Pancreas (tissue), 10 donors: ENCODE results near the gene VANGL1. TPM values are rescaled to one million over a fixed set of nuclear protein-coding genes. Genes with fewer than 3 reads are reported as not detected.
A peak's percentile ranks its signal among the peaks of the same experiment; 100 is the strongest.

ENCODE experiments used
- ATAC-seq, 4 donors: fragments of 200-7000 bp; cut with Tn5 transposase; one replicate each; pipeline versions ENCODE4 v1.8.0 to v1.9.1; 2020; ENCODE audit warnings: mild to moderate bottlenecking in 4 of 4, moderate library complexity in 4 of 4
- DNase-seq, 6 donors: peaks; one replicate each; pipeline ENCODE4 v3.0.0-alpha.2; 2020
- FAIRE-seq: peaks from 2 replicates; lab custom pipeline; 2012; peaks lifted over from hg19 to GRCh38; lab: Jason Lieb, UNC
- H3K27ac ChIP-seq, 4 donors: fragments of 200-600 bp; sonication (generic); 1 replicate in 3 of 4; 2 replicates in 1 of 4; pipeline versions ENCODE4 v1.5.0 to v1.8.0; 2020
- H3K27me3 ChIP-seq, 4 donors: fragments of 200-600 bp; one replicate each; pipeline ENCODE4 v1.8.0; 2021
- H3K36me3 ChIP-seq, 3 donors: fragments of 200-600 bp; sonication (generic) in 1 of 3; one replicate each; pipeline versions ENCODE4 v1.5.0 to v1.8.0; 2020 to 2021
- H3K4me1 ChIP-seq, 3 donors: fragments of 200-600 bp; one replicate each; pipeline ENCODE4 v1.8.0; 2021
- H3K4me3 ChIP-seq, 4 donors: fragments of 200-600 bp; sonication (generic) in 2 of 4; one replicate each; pipeline versions ENCODE4 v1.5.0 to v1.8.0; 2020 to 2021
- H3K9me3 ChIP-seq, 4 donors: fragments of 200-600 bp; one replicate each; pipeline ENCODE4 v1.8.0; 2021
- CTCF ChIP-seq, 4 donors: fragments of 200-600 bp; sonication (generic) in 3 of 4; IDR thresholded peaks; one replicate each; pipeline versions ENCODE4 v1.5.0 to v1.8.0; 2021; ENCODE audit warnings: antibody characterized with exemption in 4 of 4
- WGBS, 2 donors: extraction: QIAGEN DNeasy Blood & Tissue Kit; methylation state at CpG; one replicate each; pipeline ENCODE4 v1.1.7; 2013; 5-methylcytosine and 5-hydroxymethylcytosine counted together
- intact Hi-C, 3 donors: fragments of 100-400 bp; cut with DNase I; formaldehyde crosslinking; loops; one replicate each; pipeline versions ENCODE4 v1.11.1 to v1.14.2; 2022
- polyA plus RNA-seq, 2 donors: library from polyadenylated mRNA; stranded (reverse); fragments of 200-250 nt; gene quantifications; one replicate each; pipeline ENCODE4 v1.2.3, GENCODE V29; 2013
- total RNA-seq, 6 donors: library from RNA; stranded (reverse); fragmentation: NEBNext Ultra II Directional in 4 of 6; extraction: Animal tissue kit (Norgen Biotek cat#: 25700) in 4 of 6; gene quantifications; one replicate each; pipeline versions ENCODE4 v1.2.1 to v1.2.4, GENCODE V29; 2021 to 2023
- donor health status: healthy with polysubstance abuse.
- donor health status: DM: no; HTN: no; CAD: no; lungs with moderate emphysema.
- donor health status: DM: no; HTN: no; CAD: no.
- donor health status: control.
- donor health status: control.
- donor health status: Bipolar disorder and iron deficiency.
- donor health status: DM: yes; HTN: yes; CAD: no.
- donor health status: DM: no; HTN: no; CAD: no.
- donor health status: DM: no; HTN: no; CAD: no.
- donor health status: DM: yes; HTN: yes; CAD: no.

VANGL1 gene
- total and polyA plus RNA-seq, 8 donors: 1.2 to 9.0 (median 5.4) TPM

- Histone ChIP-seq H3K27me3 (no peaks in the 10 kb centered on the region), H3K9me3 (no peaks in the 10 kb centered on the region), H3K4me3 (no peak overlapping the region), H3K36me3 (no peaks in the 10 kb centered on the region), H3K27ac (no peak overlapping the region), H3K4me1 (no peaks in the 10 kb centered on the region)
- WGBS, 2 donors: 53 to 54% methylated on average over 12 of the region's 12 CpGs
- FAIRE-seq (no peak), ATAC-seq (peak; percentile 77 to 98 (median 95)), DNase-seq (peak; percentile 62 to 90 (median 83))
- peak; percentile 83 to 96 (median 87) for TF ChIP-seq CTCF (IDR thresholded peaks at IDR 0.05)
- intact Hi-C loops: loop anchor here in 1 of 3 donors (5.0 kb wide), 1 partner anchor 458 kb away; no protein-coding TSS in a partner anchor
Measured at GRCh38 chr1:115595279-115596079, 46.3 kb upstream of the VANGL1 start.

- H3K27me3 ChIP-seq: no peaks in the 10 kb centered on the region
- no peak overlapping the region for H3K27ac ChIP-seq
- ATAC-seq (no peak), DNase-seq (no peak), FAIRE-seq (no peak)
- peak in 1 of 4 donors; percentile 1 for TF ChIP-seq CTCF (IDR thresholded peaks at IDR 0.05)
- H3K9me3 ChIP-seq: no peaks in the 10 kb centered on the region
- WGBS, 2 donors: 29 to 33% methylated on average over 7 of the region's 7 CpGs
- intact Hi-C loops: loop anchor here in 1 of 3 donors (5.0 kb wide), 1 partner anchor 459 kb away; no protein-coding TSS in a partner anchor
- no peak overlapping the region for H3K4me3 ChIP-seq
- no peaks in the 10 kb centered on the region for H3K36me3 ChIP-seq
- no peaks in the 10 kb centered on the region for H3K4me1 ChIP-seq
Measured at GRCh38 chr1:115596080-115596780, 45.5 kb upstream of the VANGL1 start.

GRCh38 chr1:115604508-115604907, 37.3 kb upstream of the VANGL1 start:
- DNase-seq: no peak
- H3K27me3 ChIP-seq: no peaks in the 10 kb centered on the region
- H3K4me3 ChIP-seq: no peak overlapping the region
- intact Hi-C loops: loop anchor here in 1 of 3 donors (10.0 kb wide), 1 partner anchor 170 kb away; no protein-coding TSS in a partner anchor
- H3K9me3 ChIP-seq: no peaks in the 10 kb centered on the region
- WGBS, 2 donors: 92 to 99% methylated on average over 3 of the region's 3 CpGs
- ATAC-seq: no peak
- H3K27ac ChIP-seq: no peak overlapping the region
- no peaks in the 10 kb centered on the region for H3K36me3 ChIP-seq
- no peaks in the 10 kb centered on the region for H3K4me1 ChIP-seq
- no peak for TF ChIP-seq CTCF (IDR thresholded peaks at IDR 0.05)
- FAIRE-seq: no peak

GRCh38 chr1:115606305-115606704, 35.5 kb upstream of the VANGL1 start:
- WGBS, 2 donors: 43 to 63% methylated on average over 5 of the region's 5 CpGs
- DNase-seq (no peak), FAIRE-seq (no peak), ATAC-seq (no peak)
- Histone ChIP-seq H3K27ac (no peak overlapping the region), H3K4me3 (no peak overlapping the region), H3K4me1 (no peaks in the 10 kb centered on the region), H3K27me3 (no peaks in the 10 kb centered on the region), H3K36me3 (no peaks in the 10 kb centered on the region), H3K9me3 (no peaks in the 10 kb centered on the region)
- intact Hi-C loops: loop anchor here in 1 of 3 donors (10.0 kb wide), 1 partner anchor 168 kb away; no protein-coding TSS in a partner anchor
- no peak for TF ChIP-seq CTCF (IDR thresholded peaks at IDR 0.05)
